H9 (cell line): ENCODE data around the gene SLC35F3. TPM values are rescaled to one million over a fixed set of nuclear protein-coding genes. Genes with fewer than 3 reads are reported as not detected.

Source experiments
- DNase-seq: peaks from one replicate; pipeline ENCODE4 v3.0.0-alpha.2; 2017
- H2AFZ ChIP-seq: one replicate; pipeline ENCODE4 v1.6.1; 2013; ENCODE audit warnings: mild to moderate bottlenecking, low read length, control low read depth, moderate library complexity
- H2AK5ac ChIP-seq: 2 replicates; pipeline ENCODE4 v1.6.1; 2013; ENCODE audit warnings: low read length, control low read depth, mixed read lengths; ENCODE audit not compliant: insufficient read length
- H2BK120ac ChIP-seq: one replicate; pipeline ENCODE4 v1.6.1; 2013; ENCODE audit warnings: low read depth, mild to moderate bottlenecking, low read length, control low read depth, inconsistent platforms; ENCODE audit not compliant: poor library complexity, severe bottlenecking
- H2BK12ac ChIP-seq: 2 replicates; pipeline ENCODE4 v1.6.1; 2013; ENCODE audit warnings: low read length, control low read depth, mixed read lengths, low read depth; ENCODE audit not compliant: insufficient read length
- H2BK15ac ChIP-seq: 2 replicates; pipeline ENCODE4 v1.6.1; 2013; ENCODE audit warnings: low read depth, low read length, control low read depth
- H2BK20ac ChIP-seq: one replicate; pipeline ENCODE4 v1.6.1; 2013; ENCODE audit warnings: low read depth, mild to moderate bottlenecking, low read length, control low read depth, inconsistent platforms; ENCODE audit not compliant: poor library complexity, severe bottlenecking
- H2BK5ac ChIP-seq: 2 replicates; pipeline ENCODE4 v1.6.1; 2013; ENCODE audit warnings: low read length, control low read depth, mixed read lengths; ENCODE audit not compliant: insufficient read length
- H3K14ac ChIP-seq: 2 replicates; pipeline ENCODE4 v1.6.1; 2013; ENCODE audit warnings: low read length, control low read depth; ENCODE audit not compliant: insufficient read depth
- H3K18ac ChIP-seq: 2 replicates; pipeline ENCODE4 v1.6.1; 2013; ENCODE audit warnings: low read depth, mild to moderate bottlenecking, mixed read lengths, low read length, control low read depth; ENCODE audit not compliant: insufficient read length
- H3K23ac ChIP-seq: 2 replicates; pipeline ENCODE4 v1.6.1; 2013; ENCODE audit warnings: low read length, control low read depth, mixed read lengths, low read depth; ENCODE audit not compliant: insufficient read length
- H3K23me2 ChIP-seq: 2 replicates; pipeline ENCODE4 v1.6.1; 2013; ENCODE audit warnings: low read depth, mild to moderate bottlenecking, mixed read lengths, low read length, control low read depth; ENCODE audit not compliant: insufficient read length, poor library complexity, severe bottlenecking
- H3K27ac ChIP-seq: 2 replicates; pipeline ENCODE4 v1.5.1; 2013; ENCODE audit warnings: low read length, control low read depth, mixed read lengths, low read depth; ENCODE audit not compliant: insufficient read length
- H3K27me3 ChIP-seq: 2 replicates; pipeline ENCODE4 v1.6.1; 2013; ENCODE audit warnings: low read length, control low read depth, inconsistent platforms; ENCODE audit not compliant: insufficient read depth
- H3K4ac ChIP-seq: 2 replicates; pipeline ENCODE4 v1.6.1; 2013; ENCODE audit warnings: low read depth, mild to moderate bottlenecking, control low read depth, inconsistent platforms, low read length, moderate library complexity
- H3K4me1 ChIP-seq: 2 replicates; pipeline ENCODE4 v1.6.1; 2013; ENCODE audit warnings: low read length, control low read depth, inconsistent platforms; ENCODE audit not compliant: insufficient read depth
- H3K4me2 ChIP-seq: 2 replicates; pipeline ENCODE4 v1.6.1; 2013; ENCODE audit warnings: low read length, control low read depth, mixed read lengths; ENCODE audit not compliant: insufficient read length, insufficient read depth
- H3K56ac ChIP-seq: 2 replicates; pipeline ENCODE4 v1.6.1; 2013; ENCODE audit warnings: low read depth, mild to moderate bottlenecking, mixed read lengths, low read length, control low read depth; ENCODE audit not compliant: insufficient read length
- H3K79me1 ChIP-seq: 2 replicates; pipeline ENCODE4 v1.6.1; 2013; ENCODE audit warnings: low read depth, mild to moderate bottlenecking, moderate library complexity, low read length, control low read depth, inconsistent platforms; ENCODE audit not compliant: insufficient read depth, poor library complexity, severe bottlenecking
- H3K79me2 ChIP-seq: 2 replicates; pipeline ENCODE4 v1.6.1; 2013; ENCODE audit warnings: low read length, control low read depth, inconsistent platforms; ENCODE audit not compliant: insufficient read depth
- H3K9ac ChIP-seq: 2 replicates; pipeline ENCODE4 v1.6.1; 2013; ENCODE audit warnings: low read length, control low read depth, mixed read lengths; ENCODE audit not compliant: insufficient read length; ENCODE audit errors: extremely low read depth
- H3K9me3 ChIP-seq: one replicate; pipeline ENCODE4 v1.6.1; 2013; ENCODE audit warnings: low read depth, low read length, inconsistent platforms; ENCODE audit not compliant: control insufficient read depth
- H3T11ph ChIP-seq: one replicate; pipeline ENCODE4 v1.6.1; 2013; ENCODE audit warnings: mild to moderate bottlenecking, low read length, control low read depth, inconsistent platforms
- H4K20me1 ChIP-seq: one replicate; pipeline ENCODE4 v1.6.1; 2013; ENCODE audit not compliant: control insufficient read depth, insufficient read length, insufficient read depth
- H4K5ac ChIP-seq: 2 replicates; pipeline ENCODE4 v1.6.1; 2013; ENCODE audit warnings: low read depth, mild to moderate bottlenecking, mixed read lengths, low read length, control low read depth; ENCODE audit not compliant: insufficient read length
- H4K8ac ChIP-seq: replicated peaks from 2 replicates; pipeline ENCODE4 v1.6.1; 2013; ENCODE audit warnings: low read length, control low read depth, mixed read lengths, low read depth; ENCODE audit not compliant: insufficient read length
- H4K91ac ChIP-seq: 2 replicates; pipeline ENCODE4 v1.6.1; 2013; ENCODE audit warnings: low read depth, mild to moderate bottlenecking, moderate library complexity, mixed read lengths, low read length, control low read depth; ENCODE audit not compliant: insufficient read length
- H3K27ac Mint-ChIP-seq, 3 experiments: 2 replicates in 2 of 3; 3 replicates in 1 of 3; pipeline ENCODE4 v1.8.0; 2020 to 2021; ENCODE audit warnings: mixed read lengths in 3 of 3, mild to moderate bottlenecking in 1 of 3, moderate library complexity in 1 of 3
- H3K27me3 Mint-ChIP-seq: 2 replicates; pipeline ENCODE4 v1.8.0; 2021; ENCODE audit warnings: low read depth, mild to moderate bottlenecking, moderate library complexity, mixed read lengths
- H3K36me3 Mint-ChIP-seq, 3 experiments: 2 replicates in 2 of 3; 3 replicates in 1 of 3; pipeline ENCODE4 v1.8.0; 2020 to 2021; ENCODE audit warnings: low read depth in 3 of 3, mixed read lengths in 3 of 3; ENCODE audit not compliant: insufficient read depth in 1 of 3
- H3K4me1 Mint-ChIP-seq, 2 experiments: 2 replicates each; pipeline ENCODE4 v1.8.0; 2020; ENCODE audit warnings: mixed read lengths in 2 of 2
- H3K4me3 Mint-ChIP-seq, 2 experiments: 2 replicates in 1 of 2; 3 replicates in 1 of 2; pipeline ENCODE4 v1.8.0; 2020 to 2021; ENCODE audit warnings: mild to moderate bottlenecking in 2 of 2, mixed read lengths in 2 of 2, moderate library complexity in 1 of 2
- H3K9me3 Mint-ChIP-seq, 2 experiments: 2 replicates in 1 of 2; 3 replicates in 1 of 2; pipeline ENCODE4 v1.8.0; 2020; ENCODE audit warnings: mild to moderate bottlenecking in 2 of 2, mixed read lengths in 2 of 2, moderate library complexity in 1 of 2
- CTCF ChIP-seq: fragments of 200-600 bp; sonication (generic); conservative IDR thresholded peaks from 3 replicates; pipeline ENCODE4 v1.8.0; 2021; ENCODE audit warnings: antibody characterized with exemption, mild to moderate bottlenecking
- WGBS: extraction: QIAGEN DNeasy Blood & Tissue Kit; methylation state at CpG from one replicate; pipeline ENCODE4 v1.1.7; 2013; ENCODE audit warnings: missing lambda C conversion rate, low lambda C conversion rate, mixed read lengths; ENCODE audit not compliant: insufficient read length; ENCODE audit errors: extremely low coverage; 5-methylcytosine and 5-hydroxymethylcytosine counted together
- total RNA-seq: library from RNA; stranded (reverse); gene quantifications from 2 replicates; pipeline ENCODE4 v1.2.1, GENCODE V29; 2021

SLC35F3 gene
- total RNA-seq, 1 experiment from 2014 or later: 0.81 TPM

DNA sequence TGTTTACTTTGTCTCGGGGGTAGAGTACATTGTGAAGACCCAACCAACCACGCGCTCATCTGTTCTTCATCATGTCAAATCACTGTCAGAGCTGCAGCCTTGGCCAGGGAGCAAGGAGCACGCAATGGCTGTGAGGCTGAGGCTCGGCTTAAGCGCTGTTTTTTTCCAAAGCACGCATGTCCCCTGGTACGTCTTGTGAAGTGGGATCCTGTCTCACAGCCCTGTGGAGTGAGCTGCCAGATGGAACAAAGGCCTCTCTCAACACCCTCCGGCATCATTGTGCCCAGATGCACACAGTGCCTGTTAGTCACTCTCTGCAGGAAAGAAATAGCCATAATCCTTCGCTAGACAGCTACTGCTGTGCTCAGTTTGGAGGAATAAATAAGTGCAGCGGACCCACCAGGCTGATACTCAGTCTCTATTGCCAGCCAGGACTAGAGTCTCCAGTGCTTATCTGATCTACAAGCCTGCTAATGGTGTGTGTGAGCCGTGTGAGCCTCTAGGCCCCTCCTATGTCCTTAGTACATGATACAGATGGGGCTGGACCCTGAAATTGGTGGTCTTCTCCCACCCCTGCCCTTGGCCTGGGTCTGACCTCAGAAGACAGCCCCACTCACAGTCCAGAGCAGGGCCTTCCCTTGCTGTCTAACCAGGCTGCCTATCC, 377.5 kb downstream of the SLC35F3 start:
- TF ChIP-seq CTCF: no peak
- DNase-seq: no peak
- H3K56ac ChIP-seq: no peak overlapping the region

More for the DNA sequence above, 377.5 kb downstream of the SLC35F3 start:
- H4K8ac ChIP-seq: no peak overlapping the region
- no peak overlapping the region for H3T11ph ChIP-seq
- H4K91ac ChIP-seq: no peak overlapping the region
- no peak overlapping the region for H3K4ac ChIP-seq
- H3K27me3 ChIP-seq: no peaks in the 10 kb centered on the region
- Mint-ChIP-seq H3K4me3 (no peak overlapping the region), H3K4me1 (peaks cover 8 to 12% of the 10 kb centered on the region in 2 experiments), H3K9me3 (peaks cover 0 to 6% of the 10 kb centered on the region in 2 experiments; a peak in 2 of 5 replicates), H3K27ac (no peak overlapping the region), H3K27me3 (peaks cover 3% of the 10 kb centered on the region), H3K36me3 (peaks cover 0 to 4% (median 0%) of the 10 kb centered on the region in 3 experiments; a peak in 3 of 7 replicates)
- H3K23ac ChIP-seq: no peak overlapping the region
- no peak overlapping the region for H3K4me2 ChIP-seq
- H2BK120ac ChIP-seq: no peak overlapping the region
- no peak overlapping the region for H4K5ac ChIP-seq
- H2BK15ac ChIP-seq: no peak overlapping the region
- no peak overlapping the region for H2BK12ac ChIP-seq
- WGBS: no CpG with 5 or more reads among the region's 12 CpGs
- no peaks in the 10 kb centered on the region for H4K20me1 ChIP-seq
- H3K14ac ChIP-seq: no peak overlapping the region
- no peak overlapping the region for H3K18ac ChIP-seq
- no peaks in the 10 kb centered on the region for H3K23me2 ChIP-seq
- H3K9ac ChIP-seq: no peak overlapping the region
- H3K79me2 ChIP-seq: no peaks in the 10 kb centered on the region
- H2BK20ac ChIP-seq: no peak overlapping the region
- no peaks in the 10 kb centered on the region for H3K9me3 ChIP-seq
- H3K27ac ChIP-seq: no peak overlapping the region
- no peak overlapping the region for H2AFZ ChIP-seq
- H3K4me1 ChIP-seq: 0 out of 2 replicates have a peak, but pooled peaks cover 2% of the 10 kb centered on the region
- no peaks in the 10 kb centered on the region for H3K79me1 ChIP-seq
- H2BK5ac ChIP-seq: no peak overlapping the region
- no peak overlapping the region for H2AK5ac ChIP-seq
